ENCODE measurements around the gene MRPS12. TPM values are rescaled to one million over a fixed set of nuclear protein-coding genes. Genes with fewer than 3 reads are reported as not detected.

The MRPS12 gene
- total and polyA plus RNA-seq, 9 of the 15 experiments (the other 6 are each of a cell fraction or from before 2014, with no cell fraction given): 8.1 to 174 (median 52.0) TPM

DNA sequence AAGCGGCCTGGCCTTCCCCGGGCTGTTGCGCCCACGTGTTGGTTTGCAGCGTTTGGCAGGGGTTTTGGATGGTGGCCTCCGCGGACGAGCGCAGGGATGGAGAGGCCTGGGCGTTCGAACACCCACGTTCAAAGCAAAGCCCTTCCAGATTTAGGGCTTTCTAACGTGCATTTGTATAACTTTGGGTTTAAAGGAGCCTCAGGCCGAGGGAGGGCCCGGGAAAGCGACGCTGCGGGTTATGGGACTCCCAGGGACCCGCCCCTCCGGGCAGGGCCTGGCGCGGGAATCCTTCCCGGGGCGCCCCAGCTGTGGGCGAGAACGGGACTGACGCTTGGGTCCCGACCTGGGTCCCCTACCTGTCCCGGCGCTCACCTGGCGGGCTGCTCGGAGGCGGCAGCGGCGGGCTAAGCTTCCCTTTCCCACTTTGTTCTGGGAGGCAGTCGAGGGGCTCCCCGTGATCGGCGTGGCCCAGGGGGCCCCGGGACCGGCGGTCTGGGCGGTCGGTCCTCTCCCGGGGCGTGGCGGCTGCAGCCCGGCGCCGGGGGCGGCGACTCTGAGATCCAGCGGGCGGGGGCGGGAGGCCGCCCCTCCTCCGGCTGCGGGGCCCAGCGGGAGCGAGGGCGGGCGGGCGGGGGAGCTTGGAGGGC, 44.6 kb downstream of the MRPS12 start, which contains the start of gene FBXO17 (continued):
- 0 out of 2 replicates have a peak, but pooled peaks have one; percentile 70 for TF ChIP-seq ZNF589 (CRISPR knock-in tag; IDR thresholded peaks at IDR 0.05; ENCODE audit: low read depth)
- no peak for TF ChIP-seq RHOXF2B (CRISPR knock-in tag; conservative IDR thresholded peaks at IDR 0.05)
- no peak for TF ChIP-seq RBM14 (IDR thresholded peaks at IDR 0.05; ENCODE audit: borderline replicate concordance, insufficient read depth, low read depth, low read length)
- TF ChIP-seq SAP30 (IDR thresholded peaks at IDR 0.05; ENCODE audit: borderline replicate concordance, insufficient read depth, low read depth, low read length, poor library complexity, severe bottlenecking): no peak
- no peak for TF ChIP-seq NR1H2 (CRISPR knock-in tag; IDR thresholded peaks at IDR 0.05)
- no peak for TF ChIP-seq SP1 (CRISPR knock-in tag; IDR thresholded peaks at IDR 0.05)
- TF ChIP-seq ZNF134 (CRISPR knock-in tag; conservative IDR thresholded peaks at IDR 0.05): no peak
- no peak for TF ChIP-seq ZC3H11A (IDR thresholded peaks at IDR 0.05; ENCODE audit: low read depth, low read length)
- TF ChIP-seq NFATC3 (IDR thresholded peaks at IDR 0.05): no peak
- TF ChIP-seq OTX1 (CRISPR knock-in tag; IDR thresholded peaks at IDR 0.05): no peak
- 0 out of 2 replicates have a peak, but pooled peaks have one; percentile 18 for TF ChIP-seq CHD2 (IDR thresholded peaks at IDR 0.05; ENCODE audit: low read depth, low read length)
- no peak for TF ChIP-seq POU5F1 (IDR thresholded peaks at IDR 0.05; ENCODE audit: borderline replicate concordance, low read depth, low read length, partially characterized antibody)
- TF ChIP-seq, protein P1, sequence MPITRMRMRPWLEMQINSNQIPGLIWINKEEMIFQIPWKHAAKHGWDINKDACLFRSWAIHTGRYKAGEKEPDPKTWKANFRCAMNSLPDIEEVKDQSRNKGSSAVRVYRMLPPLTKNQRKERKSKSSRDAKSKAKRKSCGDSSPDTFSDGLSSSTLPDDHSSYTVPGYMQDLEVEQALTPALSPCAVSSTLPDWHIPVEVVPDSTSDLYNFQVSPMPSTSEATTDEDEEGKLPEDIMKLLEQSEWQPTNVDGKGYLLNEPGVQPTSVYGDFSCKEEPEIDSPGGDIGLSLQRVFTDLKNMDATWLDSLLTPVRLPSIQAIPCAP (CRISPR knock-in tag; IDR thresholded peaks at IDR 0.05; ENCODE audit: borderline replicate concordance): no peak
- no peak for TF ChIP-seq ARID2 (IDR thresholded peaks at IDR 0.05)
- 0 out of 2 replicates have a peak, but pooled peaks have one; percentile 4 for TF ChIP-seq CBFA2T3 (IDR thresholded peaks at IDR 0.05)
- no peak for TF ChIP-seq SMC3 (conservative IDR thresholded peaks at IDR 0.05; ENCODE audit: insufficient read depth, low read depth, low read length)
- no peak for TF ChIP-seq NCOA4 (IDR thresholded peaks at IDR 0.05; ENCODE audit: partially characterized antibody)
- no peak for TF ChIP-seq U2AF1 (optimal IDR thresholded peaks at IDR 0.05; ENCODE audit: low read depth, low read length)
- TF ChIP-seq ZNF644 (tag; IDR thresholded peaks at IDR 0.05; ENCODE audit: low read depth): no peak
- no peak for TF ChIP-seq PPARD (CRISPR knock-in tag; IDR thresholded peaks at IDR 0.05)
- TF ChIP-seq, protein P2, sequence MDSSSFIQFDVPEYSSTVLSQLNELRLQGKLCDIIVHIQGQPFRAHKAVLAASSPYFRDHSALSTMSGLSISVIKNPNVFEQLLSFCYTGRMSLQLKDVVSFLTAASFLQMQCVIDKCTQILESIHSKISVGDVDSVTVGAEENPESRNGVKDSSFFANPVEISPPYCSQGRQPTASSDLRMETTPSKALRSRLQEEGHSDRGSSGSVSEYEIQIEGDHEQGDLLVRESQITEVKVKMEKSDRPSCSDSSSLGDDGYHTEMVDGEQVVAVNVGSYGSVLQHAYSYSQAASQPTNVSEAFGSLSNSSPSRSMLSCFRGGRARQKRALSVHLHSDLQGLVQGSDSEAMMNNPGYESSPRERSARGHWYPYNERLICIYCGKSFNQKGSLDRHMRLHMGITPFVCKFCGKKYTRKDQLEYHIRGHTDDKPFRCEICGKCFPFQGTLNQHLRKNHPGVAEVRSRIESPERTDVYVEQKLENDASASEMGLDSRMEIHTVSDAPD (CRISPR knock-in tag; IDR thresholded peaks at IDR 0.05): no peak
- TF ChIP-seq, protein P3, sequence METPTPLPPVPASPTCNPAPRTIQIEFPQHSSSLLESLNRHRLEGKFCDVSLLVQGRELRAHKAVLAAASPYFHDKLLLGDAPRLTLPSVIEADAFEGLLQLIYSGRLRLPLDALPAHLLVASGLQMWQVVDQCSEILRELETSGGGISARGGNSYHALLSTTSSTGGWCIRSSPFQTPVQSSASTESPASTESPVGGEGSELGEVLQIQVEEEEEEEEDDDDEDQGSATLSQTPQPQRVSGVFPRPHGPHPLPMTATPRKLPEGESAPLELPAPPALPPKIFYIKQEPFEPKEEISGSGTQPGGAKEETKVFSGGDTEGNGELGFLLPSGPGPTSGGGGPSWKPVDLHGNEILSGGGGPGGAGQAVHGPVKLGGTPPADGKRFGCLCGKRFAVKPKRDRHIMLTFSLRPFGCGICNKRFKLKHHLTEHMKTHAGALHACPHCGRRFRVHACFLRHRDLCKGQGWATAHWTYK (CRISPR knock-in tag; IDR thresholded peaks at IDR 0.05): no peak
- TF ChIP-seq, protein P4, sequence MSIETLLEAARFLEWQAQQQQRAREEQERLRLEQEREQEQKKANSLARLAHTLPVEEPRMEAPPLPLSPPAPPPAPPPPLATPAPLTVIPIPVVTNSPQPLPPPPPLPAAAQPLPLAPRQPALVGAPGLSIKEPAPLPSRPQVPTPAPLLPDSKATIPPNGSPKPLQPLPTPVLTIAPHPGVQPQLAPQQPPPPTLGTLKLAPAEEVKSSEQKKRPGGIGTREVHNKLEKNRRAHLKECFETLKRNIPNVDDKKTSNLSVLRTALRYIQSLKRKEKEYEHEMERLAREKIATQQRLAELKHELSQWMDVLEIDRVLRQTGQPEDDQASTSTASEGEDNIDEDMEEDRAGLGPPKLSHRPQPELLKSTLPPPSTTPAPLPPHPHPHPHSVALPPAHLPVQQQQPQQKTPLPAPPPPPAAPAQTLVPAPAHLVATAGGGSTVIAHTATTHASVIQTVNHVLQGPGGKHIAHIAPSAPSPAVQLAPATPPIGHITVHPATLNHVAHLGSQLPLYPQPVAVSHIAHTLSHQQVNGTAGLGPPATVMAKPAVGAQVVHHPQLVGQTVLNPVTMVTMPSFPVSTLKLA (conservative IDR thresholded peaks at IDR 0.05): peak; percentile 86 to 93
- no peak for TF ChIP-seq ZNF780A (CRISPR knock-in tag; IDR thresholded peaks at IDR 0.05)
- no peak for TF ChIP-seq ELF4 (CRISPR knock-in tag; IDR thresholded peaks at IDR 0.05)
